Heart left ventricle (tissue), 16 donors: ENCODE measurements around the gene PPP1R17. TPM values are rescaled to one million over a fixed set of nuclear protein-coding genes. Genes with fewer than 3 reads are reported as not detected.

Experiments used
- ATAC-seq, 4 donors: fragments of 200-7000 bp; cut with Tn5 transposase; one replicate each; pipeline ENCODE4 v1.9.1; 2020 to 2022; ENCODE audit warnings: moderate library complexity in 4 of 4, mild to moderate bottlenecking in 3 of 4, moderate number of reproducible peaks in 1 of 4
- DNase-seq, 5 donors: peaks; one replicate each; pipeline ENCODE4 v3.0.0-alpha.2; 2020
- H3K27ac ChIP-seq, 12 donors: fragments of 200-600 bp; sonication (generic) in 4 of 12; one replicate each; pipeline versions ENCODE4 v1.5.0 to v1.8.0; 2016 to 2022; ENCODE audit warnings: mild to moderate bottlenecking in 2 of 12
- H3K27me3 ChIP-seq, 9 donors: fragments of 200-600 bp; sonication (generic) in 2 of 9; one replicate each; pipeline versions ENCODE4 v1.5.1 to v1.8.0; 2016 to 2022; ENCODE audit warnings: mild to moderate bottlenecking in 3 of 9
- H3K36me3 ChIP-seq, 9 donors: fragments of 200-600 bp; sonication (generic) in 2 of 9; one replicate each; pipeline versions ENCODE4 v1.5.0 to v1.8.0; 2018 to 2022; ENCODE audit warnings: mild to moderate bottlenecking in 2 of 9
- H3K4me1 ChIP-seq, 12 donors: fragments of 200-600 bp; sonication (generic) in 4 of 12; one replicate each; pipeline versions ENCODE4 v1.5.0 to v1.8.0; 2016 to 2022; ENCODE audit warnings: mild to moderate bottlenecking in 3 of 12
- H3K4me3 ChIP-seq, 12 donors: fragments of 200-600 bp; sonication (generic) in 4 of 12; one replicate each; pipeline versions ENCODE4 v1.5.0 to v1.8.0; 2017 to 2022; ENCODE audit warnings: mild to moderate bottlenecking in 9 of 12, moderate library complexity in 4 of 12
- H3K9me3 ChIP-seq, 12 donors: fragments of 200-600 bp; sonication (generic) in 4 of 12; one replicate each; pipeline versions ENCODE4 v1.5.0 to v1.8.0; 2016 to 2022; ENCODE audit warnings: mild to moderate bottlenecking in 1 of 12
- POLR2A ChIP-seq, 2 donors: fragments of 450-650 bp; IDR thresholded peaks; one replicate each; pipeline ENCODE4 v1.6.1; 2017; ENCODE audit warnings: antibody characterized with exemption in 2 of 2, mild to moderate bottlenecking in 2 of 2, moderate library complexity in 2 of 2
- WGBS, 4 donors: extraction: QIAGEN DNeasy Blood & Tissue Kit in 2 of 4; methylation state at CpG; one replicate each; pipeline versions ENCODE4 v1.1.5 to v1.1.7; 2013 to 2018; 5-methylcytosine and 5-hydroxymethylcytosine counted together
- intact Hi-C, 10 donors: fragments of 100-400 bp; cut with DNase I; formaldehyde crosslinking; loops; one replicate each; pipeline versions ENCODE4 v1.11.1 to v1.14.2; 2022
- long read RNA-seq, 3 donors: library from polyadenylated mRNA; unstranded; transcript quantifications; one replicate each; pipeline ENCODE4 v2.0.0, GENCODE V29; 2020 to 2021
- polyA plus RNA-seq, 2 donors: library from polyadenylated mRNA; stranded (reverse); fragments of 200-250 nt; gene quantifications; one replicate each; pipeline ENCODE4 v1.2.3, GENCODE V29; 2013
- total RNA-seq, 9 donors: library from RNA; depleted of rRNA in 2 of 9; stranded (reverse); fragments of >200 nt in 2 of 9; fragmentation: NEBNext Ultra II Directional in 3 of 9; extraction: Animal tissue kit (Norgen Biotek cat#: 25700) in 3 of 9; gene quantifications; one replicate each; pipeline versions ENCODE4 v1.1.0 to v1.2.4, GENCODE V29; 2016 to 2023
- TF ChIP-seq, protein P1 (sequence below), 12 donors: fragments of 200-600 bp; sonication (generic) in 4 of 12; IDR thresholded peaks; one replicate each; pipeline versions ENCODE4 v1.5.0 to v1.8.0; 2018 to 2022; ENCODE audit warnings: antibody characterized with exemption in 12 of 12, mild to moderate bottlenecking in 5 of 12
- donor health status: ischemic (EF 13 %, LVEDD 7.1; RV severe dilation, severe dysfunction).
- donor health status: healthy with polysubstance abuse.
- donor health status: DM: no; HTN: yes; CAD: no.
- donor health status: DM: no; HTN: no; CAD: no.
- donor health status: ischemic (EF 25% LVEDD 6.9; RV normal size, moderate dysfunction).
- donor health status: ischemic (EF 25% LVEDD 5.7; RV mildly dilated, moderate dysfunction).
- donor health status: healthy.
- donor health status: DM: yes; HTN: yes; CAD: no.
- donor health status: ischemic (EF 35%, LVEDD 5.7; RV mildly dilated, moderate dysfunction).
- donor health status: nonischemic (EF 11% LVEDD 7.7; RV severe dilation, severe dysfunction).
- donor health status: DM: yes; HTN: yes; CAD: no.
- donor health status: PGD.
- donor health status: ischemic (EF 29% LVEDD 5.4; RV normal size, mild dysfunction).
- donor health status: nonischemic (EF 23%, LVEDD 6.1; RV moderate dilation, normal function).

PPP1R17 gene
- total RNA-seq (under 1 TPM in 1 of 9 donors, not detected in 8; 0.29 TPM), polyA plus RNA-seq (not detected)
- long read RNA-seq, donor 1: 0 reads
- long read RNA-seq, donor 2: 0 reads
- long read RNA-seq, donor 3: 0 reads

DNA sequence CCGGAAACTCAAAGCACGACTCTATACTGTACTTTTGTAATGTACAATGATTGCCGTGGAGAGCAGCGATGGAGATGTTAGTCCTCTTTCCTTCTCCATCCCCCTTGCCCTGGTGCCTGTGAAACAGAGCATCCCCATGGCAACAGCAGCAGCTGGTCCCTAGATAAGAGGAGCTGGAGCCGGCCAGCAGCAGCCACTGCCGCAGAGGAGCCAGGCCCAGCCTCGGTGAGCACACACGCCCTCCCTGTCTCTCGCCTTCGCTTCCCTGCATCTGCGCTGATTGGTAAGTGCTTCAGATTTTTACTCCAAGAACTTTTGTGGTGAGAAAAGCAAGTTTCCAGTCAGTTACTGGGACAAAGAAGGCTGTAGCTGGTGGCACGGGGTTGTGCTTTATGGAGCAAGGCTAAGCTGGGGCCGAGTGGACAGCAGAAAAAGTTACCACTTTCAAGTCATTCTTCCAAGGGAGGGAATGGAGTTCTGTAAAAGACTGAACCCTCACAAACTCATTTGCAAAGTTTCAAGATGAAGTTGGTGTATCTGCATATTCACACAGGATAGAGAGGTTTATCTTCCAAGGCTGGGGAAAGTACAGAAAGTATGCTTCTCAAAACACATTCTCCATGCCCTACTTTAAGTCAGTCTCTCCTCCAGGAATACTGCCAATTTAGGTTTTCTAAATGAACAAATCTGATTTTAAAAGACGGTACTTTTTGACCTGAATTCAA is at the start of gene PPP1R17:
Gene PPP1R17 (plus strand): TSS at position 192 of the 725 bp plus-strand sequence. CDS start 5,227 bp downstream, outside the sequence.
- H3K27me3 ChIP-seq: no peaks in the 10 kb centered on the region
- 38 to 65% (median 50%) methylated on average over 14 of the region's 14 CpGs for WGBS, 4 donors
- DNase-seq (peak; percentile 13 to 61 (median 49)), ATAC-seq (peak in 3 of 4 donors; percentile 72 to 84 (median 72))
- H3K4me3 ChIP-seq: no peak within 1 kb of the TSS
- no peak within 1 kb of the TSS for H3K27ac ChIP-seq
- H3K9me3 ChIP-seq: no peaks in the 10 kb centered on the region
- no peak for TF ChIP-seq POLR2A (IDR thresholded peaks at IDR 0.05)
- TF ChIP-seq, protein P1, sequence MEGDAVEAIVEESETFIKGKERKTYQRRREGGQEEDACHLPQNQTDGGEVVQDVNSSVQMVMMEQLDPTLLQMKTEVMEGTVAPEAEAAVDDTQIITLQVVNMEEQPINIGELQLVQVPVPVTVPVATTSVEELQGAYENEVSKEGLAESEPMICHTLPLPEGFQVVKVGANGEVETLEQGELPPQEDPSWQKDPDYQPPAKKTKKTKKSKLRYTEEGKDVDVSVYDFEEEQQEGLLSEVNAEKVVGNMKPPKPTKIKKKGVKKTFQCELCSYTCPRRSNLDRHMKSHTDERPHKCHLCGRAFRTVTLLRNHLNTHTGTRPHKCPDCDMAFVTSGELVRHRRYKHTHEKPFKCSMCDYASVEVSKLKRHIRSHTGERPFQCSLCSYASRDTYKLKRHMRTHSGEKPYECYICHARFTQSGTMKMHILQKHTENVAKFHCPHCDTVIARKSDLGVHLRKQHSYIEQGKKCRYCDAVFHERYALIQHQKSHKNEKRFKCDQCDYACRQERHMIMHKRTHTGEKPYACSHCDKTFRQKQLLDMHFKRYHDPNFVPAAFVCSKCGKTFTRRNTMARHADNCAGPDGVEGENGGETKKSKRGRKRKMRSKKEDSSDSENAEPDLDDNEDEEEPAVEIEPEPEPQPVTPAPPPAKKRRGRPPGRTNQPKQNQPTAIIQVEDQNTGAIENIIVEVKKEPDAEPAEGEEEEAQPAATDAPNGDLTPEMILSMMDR (IDR thresholded peaks at IDR 0.05): no peak
- intact Hi-C loops: no loop called here
- H3K4me1 ChIP-seq: peaks cover 0 to 14% (median 0%) of the 10 kb centered on the region in 12 donors
- no peaks in the 10 kb centered on the region for H3K36me3 ChIP-seq

DNA sequence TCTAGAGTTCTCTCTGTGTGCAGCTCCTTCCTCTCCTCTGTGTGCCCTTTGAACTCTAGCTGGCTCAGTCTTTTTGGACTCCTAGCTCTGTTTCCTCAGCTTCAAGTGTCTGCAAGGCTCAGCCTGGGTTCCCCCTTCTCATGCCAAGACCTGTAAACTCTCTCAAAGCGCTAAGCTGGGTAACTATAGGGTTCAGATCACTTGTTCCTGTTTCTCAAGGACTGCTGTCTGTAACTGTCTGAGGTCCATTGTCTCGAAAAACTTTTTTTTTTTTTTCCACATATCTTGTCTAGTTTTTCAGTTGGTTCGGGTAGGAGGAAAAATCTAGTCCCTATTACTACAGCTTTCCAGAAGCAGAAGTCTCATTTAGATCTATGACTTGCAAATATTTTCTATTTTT is 46.6 kb upstream of the PPP1R17 start:
- TF ChIP-seq, protein P1 (IDR thresholded peaks at IDR 0.05): no peak
- no peak for TF ChIP-seq POLR2A (IDR thresholded peaks at IDR 0.05)
- intact Hi-C loops: loop anchor here in 3 of 10 donors (5.0 to 10.0 kb wide), 2 partner anchors 94 to 503 kb away; no protein-coding TSS in a partner anchor
- ATAC-seq: no peak

DNA sequence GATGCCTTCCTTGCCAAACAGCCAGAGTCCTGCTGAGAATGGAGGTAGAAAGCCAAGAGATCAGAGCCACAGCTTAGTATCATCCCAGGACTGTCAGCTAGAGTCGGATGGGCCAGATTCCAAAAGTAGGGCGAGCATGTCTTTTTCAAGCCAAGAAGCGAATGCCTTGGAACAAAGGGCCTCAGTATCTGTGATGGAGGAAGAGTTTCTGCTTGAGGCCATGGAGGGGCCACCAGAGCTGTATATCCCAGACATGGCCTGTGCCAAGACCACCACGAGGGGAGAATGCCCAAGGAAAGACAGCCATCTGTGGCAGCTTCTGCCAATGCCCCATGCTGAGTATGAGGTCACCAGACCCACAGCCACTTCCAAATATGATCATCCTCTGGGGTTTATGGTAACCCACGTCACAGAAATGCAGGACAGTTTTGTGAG is 44.3 kb upstream of the PPP1R17 start:
- peaks cover 0 to 3% (median 0%) of the 10 kb centered on the region in 12 donors for H3K4me1 ChIP-seq
- no peak overlapping the region for H3K4me3 ChIP-seq
- 46 to 62% (median 56%) methylated on average over 5 of the region's 5 CpGs for WGBS, 4 donors
- H3K36me3 ChIP-seq: no peaks in the 10 kb centered on the region
- intact Hi-C loops: loop anchor here in 3 of 10 donors (5.0 to 10.0 kb wide), 2 partner anchors 92 to 505 kb away; no protein-coding TSS in a partner anchor
- H3K27ac ChIP-seq: no peak overlapping the region
- peaks cover 0 to 6% (median 0%) of the 10 kb centered on the region in 12 donors for H3K9me3 ChIP-seq
- H3K27me3 ChIP-seq: no peaks in the 10 kb centered on the region
- DNase-seq (no peak), ATAC-seq (no peak)
- no peak for TF ChIP-seq POLR2A (IDR thresholded peaks at IDR 0.05)
- TF ChIP-seq, protein P1 (IDR thresholded peaks at IDR 0.05): no peak

More for the DNA sequence above, 46.6 kb upstream of the PPP1R17 start:
- H3K4me1 ChIP-seq: peaks cover 0 to 3% (median 0%) of the 10 kb centered on the region in 12 donors
- H3K4me3 ChIP-seq: no peak overlapping the region
- no peaks in the 10 kb centered on the region for H3K27me3 ChIP-seq
- no peak overlapping the region for H3K27ac ChIP-seq
- 70 to 84% (median 80%) methylated on average over 3 of the region's 3 CpGs for WGBS, 4 donors
- no peak for DNase-seq
- H3K36me3 ChIP-seq: no peaks in the 10 kb centered on the region
- H3K9me3 ChIP-seq: peaks cover 0 to 6% (median 0%) of the 10 kb centered on the region in 12 donors

DNA sequence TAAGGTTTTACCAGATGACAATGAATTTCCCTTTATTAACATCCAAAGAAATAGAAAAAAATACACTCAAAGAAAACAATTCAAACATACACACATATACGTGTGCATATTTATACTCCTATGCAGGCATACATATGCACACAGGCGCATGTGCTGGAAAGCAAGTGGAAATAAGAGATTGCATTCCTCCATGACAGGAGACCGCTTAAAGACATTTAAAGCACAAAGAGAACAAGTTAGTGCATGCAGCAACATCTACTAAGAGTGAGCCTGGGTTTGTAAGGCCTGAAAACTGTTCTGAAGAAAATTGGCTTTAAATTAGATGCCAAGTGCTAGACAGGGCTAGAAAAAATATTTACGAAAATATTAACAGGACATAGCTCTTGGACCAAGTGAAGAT is 40.1 kb upstream of the PPP1R17 start:
- Histone ChIP-seq H3K9me3 (no peaks in the 10 kb centered on the region), H3K27ac (no peak overlapping the region), H3K36me3 (no peaks in the 10 kb centered on the region), H3K27me3 (no peaks in the 10 kb centered on the region), H3K4me3 (no peak overlapping the region), H3K4me1 (peaks cover 0 to 3% (median 0%) of the 10 kb centered on the region in 12 donors)
- intact Hi-C loops: loop anchor here in 6 of 10 donors (5.0 to 10.0 kb wide), 4 partner anchors 88 to 560 kb away; no protein-coding TSS in a partner anchor
- ATAC-seq (no peak), DNase-seq (no peak)
- 87 to 95% (median 91%) methylated on average over 4 of the region's 4 CpGs for WGBS, 4 donors
- TF ChIP-seq POLR2A (IDR thresholded peaks at IDR 0.05): no peak
- TF ChIP-seq, protein P1 (IDR thresholded peaks at IDR 0.05): no peak
